GOT3 (cell line): ENCODE data around the gene ROBO2.

Experiments used
- DNase-seq: peaks from one replicate; lab custom pipeline; 2025; ENCODE audit warnings: mixed read lengths; lab: John Stamatoyannopoulos, UW

The ROBO2 gene

GRCh38 chr3:77414881-77415280, 375.0 kb downstream of the ROBO2 start:
- no peak for DNase-seq

- DNase-seq = no peak
Measured at GRCh38 chr3:77420336-77420735, 380.4 kb downstream of the ROBO2 start.

GRCh38 chr3:77421916-77422315, 382.0 kb downstream of the ROBO2 start:
- DNase-seq = no peak

- DNase-seq = no peak
Measured at GRCh38 chr3:77426531-77426930, 386.6 kb downstream of the ROBO2 start.

- DNase-seq = no peak
Measured at GRCh38 chr3:77427528-77427927, 387.6 kb downstream of the ROBO2 start.

- DNase-seq = no peak
Measured at GRCh38 chr3:77436908-77437307, 397.0 kb downstream of the ROBO2 start.

GRCh38 chr3:77446084-77446483, 406.2 kb downstream of the ROBO2 start:
- no peak for DNase-seq

GRCh38 chr3:77446761-77447160, 406.9 kb downstream of the ROBO2 start:
- DNase-seq = no peak

- no peak for DNase-seq
Measured at GRCh38 chr3:77449459-77450350, 409.8 kb downstream of the ROBO2 start.

- no peak for DNase-seq
Measured at GRCh38 chr3:77456431-77456830, 416.5 kb downstream of the ROBO2 start.

GRCh38 chr3:77456906-77457305, 417.0 kb downstream of the ROBO2 start:
- DNase-seq = no peak

- no peak for DNase-seq
Measured at GRCh38 chr3:77459926-77460325, 420.0 kb downstream of the ROBO2 start.

GRCh38 chr3:77460326-77460725, 420.4 kb downstream of the ROBO2 start:
- no peak for DNase-seq

- no peak for DNase-seq
Measured at GRCh38 chr3:77462951-77463350, 423.1 kb downstream of the ROBO2 start.

GRCh38 chr3:77464111-77464688, 424.3 kb downstream of the ROBO2 start:
- no peak for DNase-seq

GRCh38 chr3:77466562-77467115, 426.7 kb downstream of the ROBO2 start:
- no peak for DNase-seq

- no peak for DNase-seq
Measured at GRCh38 chr3:77467702-77468625, 428.1 kb downstream of the ROBO2 start.

GRCh38 chr3:77468626-77469020, 428.7 kb downstream of the ROBO2 start:
- DNase-seq = no peak

GRCh38 chr3:77475507-77475906, 435.6 kb downstream of the ROBO2 start:
- DNase-seq = no peak

GRCh38 chr3:77479021-77479420, 439.1 kb downstream of the ROBO2 start:
- DNase-seq = no peak

GRCh38 chr3:77489216-77489615, 449.3 kb downstream of the ROBO2 start:
- DNase-seq = no peak

GRCh38 chr3:77491961-77492360, 452.1 kb downstream of the ROBO2 start:
- no peak for DNase-seq
